ENCODE data around the gene BCL11B. TPM values are rescaled to one million over a fixed set of nuclear protein-coding genes. Genes with fewer than 3 reads are reported as not detected.

The BCL11B gene
- polyA plus RNA-seq, 3 donors from 2014 or later = 0.75 to 3.1 (median 1.0) TPM

DNA sequence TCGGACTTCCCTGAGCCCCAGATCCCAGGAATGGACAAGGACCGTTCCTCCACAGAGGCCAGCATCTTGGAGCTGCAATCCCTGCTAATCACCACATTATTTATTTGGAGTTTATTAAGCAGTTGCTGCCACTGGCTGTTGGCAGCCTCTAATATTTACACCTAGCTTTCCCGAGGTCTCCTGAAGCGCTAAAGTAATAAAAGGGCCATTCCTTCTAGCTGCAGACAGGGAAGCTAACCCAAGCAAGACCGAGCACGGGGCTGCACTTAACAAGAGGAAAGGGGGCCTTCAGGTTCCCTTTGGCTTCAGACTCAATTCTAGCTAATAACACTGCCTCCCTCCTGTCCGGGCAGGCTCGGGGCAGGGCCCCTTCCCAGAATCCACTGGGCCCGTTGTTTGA lies 63.7 kb downstream of the BCL11B start:
- Mint-ChIP-seq H3K9me3 (no peaks in the 10 kb centered on the region), H3K27me3 (ENCODE audit: low read depth in 3 of 3) (peaks cover 0 to 2% (median 0%) of the 10 kb centered on the region in 3 donors), H3K27ac (peak overlapping the region; percentile 56 to 82 (median 70)), H3K4me1 (peaks cover 98 to 100% of the 10 kb centered on the region in 2 donors), H3K36me3 (peaks cover 0 to 3% (median 0%) of the 10 kb centered on the region in 3 donors), H3K4me3 (peak overlapping the region in 3 of 5 donors; percentile 22 to 55 (median 36))
- no peak for DNase-seq

DNA sequence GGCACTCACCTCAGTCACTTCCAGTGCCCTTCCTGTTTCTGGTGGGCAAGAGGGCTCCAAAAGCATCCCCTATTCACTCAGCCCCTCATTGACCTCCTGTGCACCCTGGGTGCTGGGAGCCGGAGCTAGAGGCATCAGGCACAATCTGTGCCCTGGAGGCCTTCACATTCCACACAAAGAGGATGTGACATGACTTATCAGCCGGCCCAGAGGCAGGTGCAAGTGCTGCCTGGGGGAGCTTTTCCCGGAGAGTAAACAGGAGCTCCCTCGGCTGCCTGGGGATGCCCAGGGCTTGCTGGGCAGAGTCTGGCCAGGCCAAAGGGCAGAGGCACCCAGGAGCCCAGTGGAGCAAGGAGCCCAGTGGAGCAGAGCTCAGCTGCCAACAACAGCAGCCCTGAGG lies 64.5 kb downstream of the BCL11B start:
- Mint-ChIP-seq H3K27me3 (ENCODE audit: low read depth in 3 of 3) (peaks cover 0 to 2% (median 0%) of the 10 kb centered on the region in 3 donors), H3K36me3 (peaks cover 0 to 3% (median 0%) of the 10 kb centered on the region in 3 donors), H3K4me3 (peak overlapping the region in 2 of 5 donors; percentile 18 to 29), H3K27ac (peak overlapping the region; percentile 49 to 79 (median 66)), H3K4me1 (peaks cover 98 to 100% of the 10 kb centered on the region in 2 donors), H3K9me3 (no peaks in the 10 kb centered on the region)
- no peak for DNase-seq

DNA sequence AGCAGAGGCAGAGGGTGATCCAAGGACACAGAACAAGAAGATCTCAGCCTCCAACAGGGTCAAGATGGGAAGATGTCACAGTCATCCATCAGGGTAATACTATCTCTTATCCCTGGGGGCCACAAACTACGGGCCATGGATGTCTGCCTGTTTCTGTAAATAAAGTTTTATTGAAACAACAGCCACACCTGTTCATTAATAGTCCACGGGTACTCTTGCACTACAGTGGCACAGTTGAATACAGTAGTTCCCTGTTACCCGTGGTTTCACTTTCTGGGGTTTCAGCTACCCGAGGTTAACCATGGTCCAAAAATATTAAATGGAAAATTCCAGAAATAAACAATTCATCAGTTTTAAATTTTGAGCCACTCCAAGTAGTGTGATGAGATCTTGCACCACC lies 65.9 kb downstream of the BCL11B start:
- no peaks in the 10 kb centered on the region for H3K9me3 Mint-ChIP-seq

DNA sequence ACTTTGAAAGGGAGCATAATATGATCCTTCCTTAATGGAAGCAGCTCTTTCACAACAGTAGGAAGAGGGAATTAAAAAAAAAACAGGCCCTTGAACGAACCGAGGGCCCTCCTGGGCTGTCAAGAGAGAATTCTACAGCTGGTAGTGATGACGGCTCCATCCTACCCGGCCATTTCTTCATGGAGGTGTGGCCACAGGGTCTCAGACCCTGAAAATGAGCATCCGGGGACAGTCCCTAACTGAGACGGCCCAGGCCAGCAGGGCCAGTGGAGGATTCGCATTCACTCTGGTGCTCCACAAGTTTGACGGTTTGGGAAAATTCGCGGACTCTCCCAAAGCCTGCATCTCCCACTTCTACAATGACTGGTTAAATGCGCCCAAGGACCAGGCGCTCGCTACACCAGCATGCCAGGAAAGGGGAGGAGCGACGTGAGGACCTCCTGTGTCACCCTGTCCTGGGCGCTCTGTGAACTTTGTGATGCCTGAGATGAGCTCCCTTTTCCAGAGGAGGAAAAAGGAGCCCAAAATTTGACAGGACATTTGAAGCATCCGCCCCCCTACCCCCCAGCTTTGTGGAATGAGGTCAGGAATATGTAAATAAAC lies 66.8 kb downstream of the BCL11B start:
- H3K9me3 Mint-ChIP-seq = no peaks in the 10 kb centered on the region
- H3K4me1 Mint-ChIP-seq = peaks cover 95 to 97% of the 10 kb centered on the region in 2 donors
- DNase-seq = no peak
- H3K27me3 Mint-ChIP-seq (ENCODE audit: low read depth in 3 of 3) = peaks cover 2 to 4% (median 2%) of the 10 kb centered on the region in 3 donors
- peaks cover 0 to 3% (median 0%) of the 10 kb centered on the region in 3 donors for H3K36me3 Mint-ChIP-seq
- H3K27ac Mint-ChIP-seq = peak overlapping the region; percentile 37 to 79 (median 55)
- peak overlapping the region in 3 of 5 donors; percentile 27 to 53 (median 35) for H3K4me3 Mint-ChIP-seq

More for the DNA sequence above, 65.9 kb downstream of the BCL11B start:
- peak overlapping the region in 4 of 5 donors; percentile 38 to 49 (median 44) for H3K4me3 Mint-ChIP-seq
- DNase-seq = no peak
- peaks cover 98 to 100% of the 10 kb centered on the region in 2 donors for H3K4me1 Mint-ChIP-seq
- peaks cover 2 to 4% (median 2%) of the 10 kb centered on the region in 3 donors for H3K27me3 Mint-ChIP-seq (ENCODE audit: low read depth in 3 of 3)
- H3K36me3 Mint-ChIP-seq = peaks cover 0 to 3% (median 0%) of the 10 kb centered on the region in 3 donors
- H3K27ac Mint-ChIP-seq = peak overlapping the region; percentile 21 to 79 (median 70)

DNA sequence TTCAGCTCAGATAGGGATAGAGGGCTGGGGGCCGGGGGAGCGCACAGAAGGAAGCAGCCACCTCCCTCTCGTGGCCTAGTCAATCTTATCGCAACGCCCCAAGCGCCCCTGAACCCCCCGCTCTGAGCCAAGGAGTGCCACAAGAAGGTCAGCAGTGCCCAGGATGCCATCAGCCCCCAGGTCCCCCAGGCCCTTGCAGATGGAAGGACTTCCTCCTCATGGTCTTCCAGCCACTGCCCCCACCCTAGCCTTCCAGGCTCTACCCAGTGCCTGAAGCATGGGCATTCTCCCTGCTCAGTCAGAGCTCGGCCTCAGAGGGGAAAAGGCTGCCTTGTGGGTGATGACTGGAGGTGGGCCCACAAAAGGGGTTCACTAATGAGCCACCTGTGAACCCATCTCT lies 68.2 kb downstream of the BCL11B start:
- H3K36me3 Mint-ChIP-seq = peaks cover 0 to 4% (median 3%) of the 10 kb centered on the region in 3 donors
- peak overlapping the region in 3 of 6 donors; percentile 34 to 76 (median 46) for H3K27ac Mint-ChIP-seq
- no peak overlapping the region for H3K4me3 Mint-ChIP-seq
- peaks cover 2 to 4% (median 2%) of the 10 kb centered on the region in 3 donors for H3K27me3 Mint-ChIP-seq (ENCODE audit: low read depth in 3 of 3)
- no peak for DNase-seq
- peaks cover 95% of the 10 kb centered on the region in 2 donors for H3K4me1 Mint-ChIP-seq
- no peaks in the 10 kb centered on the region for H3K9me3 Mint-ChIP-seq

DNA sequence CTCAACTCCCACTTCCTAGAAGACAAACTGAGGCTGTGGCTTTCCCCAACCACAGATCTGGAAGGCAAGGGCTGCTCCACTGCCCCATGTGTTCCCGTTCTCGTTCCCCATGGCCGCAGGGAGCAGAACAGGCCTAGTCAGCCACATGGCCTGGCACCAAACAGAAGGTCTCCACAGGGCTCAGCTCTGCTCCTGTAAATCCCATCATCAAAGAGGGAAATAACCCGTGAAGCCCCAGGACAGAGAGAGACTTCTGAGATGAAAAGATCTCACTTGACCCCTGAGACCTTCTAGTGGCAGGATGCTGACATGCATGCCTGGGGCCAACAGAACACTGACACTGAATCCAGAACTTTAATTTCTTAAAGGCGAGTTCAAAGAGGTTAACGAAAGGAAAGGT lies 68.9 kb downstream of the BCL11B start:
- Mint-ChIP-seq H3K36me3 (peaks cover 0 to 5% (median 3%) of the 10 kb centered on the region in 3 donors), H3K4me3 (peak overlapping the region in 2 of 5 donors; percentile 18 to 21), H3K27me3 (ENCODE audit: low read depth in 3 of 3) (peaks cover 2 to 4% (median 2%) of the 10 kb centered on the region in 3 donors), H3K9me3 (no peaks in the 10 kb centered on the region), H3K4me1 (peaks cover 94 to 95% of the 10 kb centered on the region in 2 donors), H3K27ac (peak overlapping the region in 5 of 6 donors; percentile 34 to 87 (median 49))
- no peak for DNase-seq

DNA sequence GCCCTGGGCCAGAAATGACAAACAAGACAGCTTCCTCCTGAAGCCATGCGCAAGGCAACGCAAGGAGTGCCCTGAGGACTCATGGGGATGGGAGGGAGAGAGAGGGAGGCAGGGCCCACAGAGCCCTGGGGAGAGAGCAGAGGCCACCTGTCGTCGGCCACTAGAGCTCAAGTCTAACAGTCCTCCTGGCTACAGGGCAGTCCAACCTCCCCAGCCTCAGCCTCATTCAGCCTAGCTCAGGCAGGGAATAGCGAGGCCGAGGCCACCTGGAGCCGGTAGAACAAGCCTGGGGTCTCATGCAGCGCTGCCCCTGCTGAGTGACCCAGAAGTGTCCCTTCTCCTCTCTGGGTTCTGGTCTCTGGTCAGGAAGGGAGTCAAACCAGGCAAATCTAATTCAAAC lies 69.5 kb downstream of the BCL11B start:
- peaks cover 90 to 95% of the 10 kb centered on the region in 2 donors for H3K4me1 Mint-ChIP-seq
- H3K27ac Mint-ChIP-seq = peak overlapping the region in 5 of 6 donors; percentile 49 to 87 (median 67)
- peak overlapping the region in 1 of 5 donors; percentile 18 for H3K4me3 Mint-ChIP-seq
- peaks cover 0 to 4% (median 2%) of the 10 kb centered on the region in 3 donors for H3K27me3 Mint-ChIP-seq (ENCODE audit: low read depth in 3 of 3)
- H3K9me3 Mint-ChIP-seq = no peaks in the 10 kb centered on the region
- no peak for DNase-seq
- peaks cover 0 to 5% (median 3%) of the 10 kb centered on the region in 3 donors for H3K36me3 Mint-ChIP-seq

DNA sequence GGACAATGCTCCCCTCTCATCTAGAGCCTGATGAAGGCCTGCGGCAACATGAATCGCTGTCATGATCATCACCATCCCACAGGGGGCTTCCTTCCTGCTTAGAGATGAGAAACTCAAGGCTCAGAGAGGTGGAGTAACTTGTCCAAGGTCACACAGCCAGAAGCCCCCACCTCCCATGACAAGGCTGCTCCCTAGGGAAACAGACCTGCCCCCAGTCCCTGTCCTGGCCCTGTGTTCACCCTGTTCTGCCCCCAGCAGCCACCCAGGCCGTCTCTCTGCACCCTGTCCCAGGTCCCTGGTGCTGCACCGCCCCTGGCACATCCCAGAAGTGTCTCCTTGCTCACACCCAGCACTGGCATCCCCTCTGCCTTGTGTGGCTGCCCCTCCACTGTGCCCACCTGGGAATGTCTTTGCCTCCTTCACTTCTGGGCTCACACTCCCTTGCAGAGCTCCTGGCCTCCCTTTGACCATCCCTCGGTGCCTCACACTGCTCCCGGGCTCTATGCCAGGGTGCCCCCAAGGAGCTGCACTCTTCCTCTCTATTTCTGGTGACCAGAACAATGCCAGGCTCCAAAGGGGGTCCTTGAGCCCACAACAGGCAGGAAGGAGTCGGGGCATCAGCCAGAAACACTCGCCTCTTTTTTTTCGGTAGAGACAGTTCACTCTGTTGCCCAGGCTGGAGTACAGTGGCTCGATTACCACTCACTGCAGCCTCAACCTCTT lies 70.5 kb downstream of the BCL11B start:
- DNase-seq = no peak
- Mint-ChIP-seq H3K4me3 (peak overlapping the region in 1 of 5 donors; percentile 13), H3K27me3 (ENCODE audit: low read depth in 3 of 3) (peaks cover 0 to 7% (median 2%) of the 10 kb centered on the region in 3 donors), H3K36me3 (peaks cover 0 to 5% (median 3%) of the 10 kb centered on the region in 3 donors), H3K4me1 (peaks cover 89 to 93% of the 10 kb centered on the region in 2 donors), H3K27ac (peak overlapping the region in 5 of 6 donors; percentile 45 to 87 (median 49)), H3K9me3 (no peaks in the 10 kb centered on the region)

DNA sequence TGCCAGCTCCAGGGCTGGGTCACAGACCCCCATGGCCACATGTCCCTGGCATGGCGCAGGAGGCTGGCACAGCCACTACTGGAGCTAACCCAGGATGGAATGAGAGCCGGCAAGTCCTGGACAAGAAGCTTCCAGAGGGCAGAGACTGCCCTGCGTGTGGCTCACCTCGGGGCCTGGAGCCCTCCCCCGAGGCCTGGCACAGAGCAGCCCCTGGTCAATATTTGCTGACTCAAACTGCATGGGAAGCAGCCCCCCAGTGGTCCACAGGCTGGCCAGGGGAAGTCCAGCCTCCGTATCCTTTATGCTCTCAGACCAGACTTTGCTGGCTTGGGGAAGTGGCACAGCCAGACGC lies 71.4 kb downstream of the BCL11B start:
- DNase-seq = no peak
- peak overlapping the region in 2 of 6 donors; percentile 12 to 49 for H3K27ac Mint-ChIP-seq
- no peaks in the 10 kb centered on the region for H3K9me3 Mint-ChIP-seq
- peaks cover 0 to 5% (median 0%) of the 10 kb centered on the region in 3 donors for H3K36me3 Mint-ChIP-seq
- H3K27me3 Mint-ChIP-seq (ENCODE audit: low read depth in 3 of 3) = peaks cover 0 to 7% (median 2%) of the 10 kb centered on the region in 3 donors
- H3K4me3 Mint-ChIP-seq = no peak overlapping the region
- H3K4me1 Mint-ChIP-seq = peaks cover 89 to 93% of the 10 kb centered on the region in 2 donors

DNA sequence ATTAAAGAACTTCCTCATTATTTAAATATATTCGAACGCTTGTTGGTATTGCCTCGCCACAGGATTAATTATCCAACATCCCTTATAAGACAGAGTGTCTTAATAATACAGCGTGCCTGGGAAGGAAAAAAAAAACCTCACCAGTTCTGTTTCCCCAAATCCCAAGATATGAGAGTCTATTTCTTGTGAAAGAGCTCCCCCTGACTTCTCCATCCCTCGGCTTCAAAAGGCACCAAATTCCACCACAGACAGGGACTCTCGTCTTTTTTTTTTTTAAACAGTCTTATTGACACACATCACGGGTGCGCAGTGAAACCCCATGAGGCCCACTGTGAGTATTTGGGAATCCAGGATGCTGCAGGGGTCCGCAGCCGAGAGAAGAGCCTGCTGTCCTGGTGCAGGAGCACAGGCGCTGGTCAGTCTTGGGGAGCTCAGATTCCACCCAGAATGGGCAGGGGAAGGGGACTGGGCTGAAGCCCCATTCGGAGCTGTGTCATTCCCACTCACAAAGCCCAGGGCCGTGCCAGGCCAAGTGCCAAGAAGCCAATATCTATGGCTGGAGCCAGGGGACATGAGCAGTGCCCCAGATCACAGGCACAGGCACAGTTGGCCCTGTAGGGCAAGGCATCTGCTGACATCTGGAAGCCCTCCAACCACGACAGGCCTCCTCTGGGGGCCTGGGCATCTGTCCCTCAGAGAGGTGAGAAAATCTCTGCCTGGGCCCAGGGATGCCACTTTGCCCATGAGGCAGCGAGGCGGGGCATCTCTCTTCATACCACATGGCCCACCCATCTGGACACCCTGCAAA lies 71.9 kb downstream of the BCL11B start:
- DNase-seq = no peak
- Mint-ChIP-seq H3K9me3 (no peaks in the 10 kb centered on the region), H3K27me3 (ENCODE audit: low read depth in 3 of 3) (peaks cover 0 to 9% (median 2%) of the 10 kb centered on the region in 3 donors), H3K36me3 (peaks cover 0 to 5% (median 0%) of the 10 kb centered on the region in 3 donors), H3K4me3 (no peak overlapping the region), H3K4me1 (peaks cover 89 to 93% of the 10 kb centered on the region in 2 donors), H3K27ac (peak overlapping the region; percentile 13 to 74 (median 25))

DNA sequence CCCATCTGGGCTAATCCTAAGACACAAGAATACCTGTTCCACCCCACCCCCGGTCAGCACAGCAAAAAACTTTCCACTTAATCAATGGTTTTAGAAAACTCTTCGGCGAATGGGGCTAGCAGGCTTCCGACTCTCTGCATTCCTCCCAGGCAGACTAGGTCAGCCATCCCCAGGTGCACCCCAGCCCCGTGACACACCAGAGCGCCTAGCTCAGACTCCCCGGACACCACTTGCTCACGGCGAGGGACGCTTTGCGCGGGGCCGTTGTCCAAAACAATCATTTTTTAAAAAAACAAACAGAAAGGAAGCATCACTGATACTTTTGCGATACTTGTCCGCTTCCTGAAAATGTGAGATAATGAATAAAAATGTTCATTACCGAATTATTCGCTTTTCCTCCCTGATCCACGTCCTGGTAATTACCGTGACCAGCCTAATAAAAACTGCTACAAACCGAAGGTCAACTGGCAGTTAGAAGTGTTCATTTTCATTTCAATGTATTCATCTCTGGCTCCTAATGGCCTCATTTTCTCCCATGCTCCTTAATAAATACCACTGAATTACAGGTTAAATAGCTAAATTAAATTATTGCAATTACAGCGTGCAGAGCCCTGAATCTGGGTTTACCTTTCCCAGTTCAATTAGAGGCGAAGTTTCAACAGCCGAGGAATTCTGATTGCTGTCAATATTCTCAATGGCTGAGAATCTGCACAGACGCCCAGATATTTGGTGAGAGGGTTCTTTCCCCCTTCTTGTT lies 73.1 kb downstream of the BCL11B start:
- Mint-ChIP-seq H3K27ac (peak overlapping the region in 4 of 6 donors; percentile 15 to 49 (median 20)), H3K36me3 (peaks cover 0 to 5% (median 0%) of the 10 kb centered on the region in 3 donors), H3K27me3 (ENCODE audit: low read depth in 3 of 3) (peaks cover 0 to 9% (median 2%) of the 10 kb centered on the region in 3 donors), H3K4me3 (no peak overlapping the region), H3K9me3 (no peaks in the 10 kb centered on the region), H3K4me1 (peaks cover 89 to 94% of the 10 kb centered on the region in 2 donors)
- no peak for DNase-seq

DNA sequence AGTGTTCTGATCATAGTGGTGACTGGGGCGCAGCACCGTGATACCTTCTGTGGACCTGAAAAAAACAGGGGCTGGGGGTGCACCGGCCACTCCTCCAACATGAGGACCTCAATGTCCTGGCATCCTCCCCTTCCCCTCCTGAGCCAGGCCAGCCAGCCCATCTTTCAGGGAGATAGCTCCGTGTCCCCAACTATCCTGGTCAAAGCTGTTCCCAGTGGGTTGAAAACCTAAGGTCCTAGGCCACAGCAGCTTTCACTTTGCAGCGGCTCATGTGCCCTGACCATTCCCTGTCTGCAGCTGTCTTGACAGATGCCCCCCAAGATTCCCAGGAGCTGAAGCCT lies 75.7 kb downstream of the BCL11B start:
- Mint-ChIP-seq H3K27ac (no peak overlapping the region), H3K4me1 (peaks cover 89 to 96% of the 10 kb centered on the region in 2 donors), H3K9me3 (no peaks in the 10 kb centered on the region), H3K27me3 (ENCODE audit: low read depth in 3 of 3) (peaks cover 0 to 7% (median 2%) of the 10 kb centered on the region in 3 donors), H3K36me3 (peaks cover 0 to 5% (median 0%) of the 10 kb centered on the region in 3 donors), H3K4me3 (no peak overlapping the region)
- DNase-seq = no peak

Measured in immature natural killer cell (primary cell).